Fibroblast of lung (primary cell): Measurements from ENCODE around the gene IMMP2L.

Source experiments
- EZH2 ChIP-seq: IDR thresholded peaks from 2 replicates; pipeline ENCODE4 v1.5.1; 2012; ENCODE audit warnings: low read length, control low read depth, mild to moderate bottlenecking; ENCODE audit errors: missing control alignments
- TF ChIP-seq, protein P1 (sequence below), 2 donors: IDR thresholded peaks in 1 of 2; conservative IDR thresholded peaks in 1 of 2; 1 replicate in 1 of 2; 2 replicates in 1 of 2; pipeline ENCODE4 v1.5.1; 2011 to 2012; ENCODE audit warnings: low read length in 2 of 2, control low read depth in 1 of 2, inconsistent platforms in 1 of 2, low read depth in 1 of 2, mild to moderate bottlenecking in 1 of 2

DNA sequence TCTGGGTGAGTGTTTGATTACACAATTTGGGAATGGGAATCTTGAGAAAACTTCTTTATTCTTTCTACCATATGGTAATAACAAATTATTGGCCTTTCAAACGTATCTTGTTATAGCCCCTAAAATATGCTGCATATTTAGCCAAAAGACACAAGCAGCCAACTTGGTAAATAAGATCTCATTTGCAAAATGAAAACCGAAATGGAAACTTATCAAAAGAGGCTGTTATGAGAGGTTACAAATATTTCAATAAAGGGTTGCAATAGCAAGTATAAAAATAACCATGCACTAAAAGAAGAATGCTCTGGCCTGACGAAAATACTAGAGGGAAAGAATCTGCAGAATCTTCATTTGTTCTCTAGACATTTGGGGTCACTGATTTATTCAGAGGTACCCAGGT lies 730.9 kb downstream of the IMMP2L start:
- TF ChIP-seq, protein P1, sequence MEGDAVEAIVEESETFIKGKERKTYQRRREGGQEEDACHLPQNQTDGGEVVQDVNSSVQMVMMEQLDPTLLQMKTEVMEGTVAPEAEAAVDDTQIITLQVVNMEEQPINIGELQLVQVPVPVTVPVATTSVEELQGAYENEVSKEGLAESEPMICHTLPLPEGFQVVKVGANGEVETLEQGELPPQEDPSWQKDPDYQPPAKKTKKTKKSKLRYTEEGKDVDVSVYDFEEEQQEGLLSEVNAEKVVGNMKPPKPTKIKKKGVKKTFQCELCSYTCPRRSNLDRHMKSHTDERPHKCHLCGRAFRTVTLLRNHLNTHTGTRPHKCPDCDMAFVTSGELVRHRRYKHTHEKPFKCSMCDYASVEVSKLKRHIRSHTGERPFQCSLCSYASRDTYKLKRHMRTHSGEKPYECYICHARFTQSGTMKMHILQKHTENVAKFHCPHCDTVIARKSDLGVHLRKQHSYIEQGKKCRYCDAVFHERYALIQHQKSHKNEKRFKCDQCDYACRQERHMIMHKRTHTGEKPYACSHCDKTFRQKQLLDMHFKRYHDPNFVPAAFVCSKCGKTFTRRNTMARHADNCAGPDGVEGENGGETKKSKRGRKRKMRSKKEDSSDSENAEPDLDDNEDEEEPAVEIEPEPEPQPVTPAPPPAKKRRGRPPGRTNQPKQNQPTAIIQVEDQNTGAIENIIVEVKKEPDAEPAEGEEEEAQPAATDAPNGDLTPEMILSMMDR (conservative IDR thresholded peaks at IDR 0.05 in 1 of 2, IDR thresholded peaks at IDR 0.05 in 1 of 2; ENCODE audit: low read depth in 1 of 2, low read length in 2 of 2), result no peak
- no peak for TF ChIP-seq EZH2
